ENCODE data around the gene OLFML2A.
"Not testable (repeated sequence)": the region's sequence is repeated elsewhere in the genome, so short reads cannot be mapped to it uniquely, and the experiment has no call there.

The OLFML2A gene

GRCh38 chr9:124840300-124840833 is 63.4 kb downstream of the OLFML2A start:
- DNase-seq (ENCODE audit: low read depth, low spot score), result no peak
- H3K4me3 ChIP-seq (ENCODE audit: low read depth, low read length), result no peak overlapping the region
- in situ Hi-C loops (cut with HindIII; ENCODE audit: low sequenced_read_pairs), result no loop called here
- peak; percentile 44 for TF ChIP-seq CTCF (IDR thresholded peaks at IDR 0.05; ENCODE audit: low read depth, low read length)

- H3K4me3 ChIP-seq (ENCODE audit: low read depth, low read length), result no peak overlapping the region
- no peak for TF ChIP-seq CTCF (IDR thresholded peaks at IDR 0.05; ENCODE audit: low read depth, low read length)
- in situ Hi-C loops (cut with HindIII; ENCODE audit: low sequenced_read_pairs), result no loop called here
- no peak for DNase-seq (ENCODE audit: low read depth, low spot score)
Measured at GRCh38 chr9:124841075-124841821, 64.3 kb downstream of the OLFML2A start.

GRCh38 chr9:124843456-124844034 is 66.6 kb downstream of the OLFML2A start:
- no peak overlapping the region for H3K4me3 ChIP-seq (ENCODE audit: low read depth, low read length)
- in situ Hi-C loops (cut with HindIII; ENCODE audit: low sequenced_read_pairs), result no loop called here
- DNase-seq (ENCODE audit: low read depth, low spot score), result peak; percentile 69
- no peak for TF ChIP-seq CTCF (IDR thresholded peaks at IDR 0.05; ENCODE audit: low read depth, low read length)

GRCh38 chr9:124844291-124844690 is 67.4 kb downstream of the OLFML2A start:
- DNase-seq (ENCODE audit: low read depth, low spot score), result no peak

GRCh38 chr9:124846467-124846866 is 69.5 kb downstream of the OLFML2A start:
- H3K4me3 ChIP-seq (ENCODE audit: low read depth, low read length); DNase-seq (ENCODE audit: low read depth, low spot score); in situ Hi-C loops (cut with HindIII; ENCODE audit: low sequenced_read_pairs): not testable (repeated sequence)

More at GRCh38 chr9:124844291-124844690, 67.4 kb downstream of the OLFML2A start:
- in situ Hi-C loops (cut with HindIII; ENCODE audit: low sequenced_read_pairs), result no loop called here
- TF ChIP-seq CTCF (IDR thresholded peaks at IDR 0.05; ENCODE audit: low read depth, low read length), result no peak
- no peak overlapping the region for H3K4me3 ChIP-seq (ENCODE audit: low read depth, low read length)

GRCh38 chr9:124846969-124847368 is 70.0 kb downstream of the OLFML2A start:
- H3K4me3 ChIP-seq (ENCODE audit: low read depth, low read length), result no peak overlapping the region
- no peak for TF ChIP-seq CTCF (IDR thresholded peaks at IDR 0.05; ENCODE audit: low read depth, low read length)
- in situ Hi-C loops (cut with HindIII; ENCODE audit: low sequenced_read_pairs), result no loop called here
- no peak for DNase-seq (ENCODE audit: low read depth, low spot score)

- no peak for TF ChIP-seq CTCF (IDR thresholded peaks at IDR 0.05; ENCODE audit: low read depth, low read length)
- peak; percentile 69 for DNase-seq (ENCODE audit: low read depth, low spot score)
- H3K4me3 ChIP-seq (ENCODE audit: low read depth, low read length), result no peak overlapping the region
- in situ Hi-C loops (cut with HindIII; ENCODE audit: low sequenced_read_pairs), result no loop called here
Measured at GRCh38 chr9:124849801-124850200, 72.9 kb downstream of the OLFML2A start.

All from astrocyte of the spinal cord (primary cell).